Subcutaneous adipose tissue (tissue), 4 donors: ENCODE data around the gene JAG2. TPM values are rescaled to one million over a fixed set of nuclear protein-coding genes. Genes with fewer than 3 reads are reported as not detected.

Experiments used
- total RNA-seq, 4 donors: library from RNA; depleted of rRNA; stranded (reverse); fragments of >200 nt; gene quantifications; one replicate each; pipeline ENCODE4 v1.1.0, GENCODE V29; 2016
- TF ChIP-seq, protein P1 (sequence below): fragments of 450-650 bp; IDR thresholded peaks from one replicate; pipeline ENCODE4 v1.5.1; 2016; ENCODE audit warnings: low read depth, mild to moderate bottlenecking, control low read depth, antibody characterized with exemption, moderate library complexity

The JAG2 gene
- total RNA-seq, 4 donors from 2014 or later = 2.5 to 16.2 (median 4.9) TPM

DNA sequence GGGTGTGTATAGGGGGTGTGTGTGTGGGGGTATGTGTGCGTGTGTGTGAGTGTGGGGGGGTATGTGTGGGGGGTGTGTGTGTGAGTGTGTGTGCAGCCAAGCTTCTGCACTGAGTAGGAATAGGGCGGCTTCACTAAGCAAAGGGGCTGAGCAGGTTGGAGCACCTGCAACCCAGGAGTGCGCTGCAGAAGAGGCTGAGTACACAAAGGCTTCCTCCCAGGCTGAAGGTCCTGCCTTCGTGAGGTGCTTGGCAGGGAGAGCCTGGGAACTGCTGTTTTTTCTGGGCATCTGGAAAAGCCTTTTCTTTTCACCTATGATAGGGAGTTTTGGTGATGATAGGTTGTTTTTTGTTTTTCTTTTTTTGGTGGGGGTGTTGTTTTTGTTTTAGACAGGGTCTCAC is 18.5 kb upstream of the JAG2 start:
- TF ChIP-seq, protein P1, sequence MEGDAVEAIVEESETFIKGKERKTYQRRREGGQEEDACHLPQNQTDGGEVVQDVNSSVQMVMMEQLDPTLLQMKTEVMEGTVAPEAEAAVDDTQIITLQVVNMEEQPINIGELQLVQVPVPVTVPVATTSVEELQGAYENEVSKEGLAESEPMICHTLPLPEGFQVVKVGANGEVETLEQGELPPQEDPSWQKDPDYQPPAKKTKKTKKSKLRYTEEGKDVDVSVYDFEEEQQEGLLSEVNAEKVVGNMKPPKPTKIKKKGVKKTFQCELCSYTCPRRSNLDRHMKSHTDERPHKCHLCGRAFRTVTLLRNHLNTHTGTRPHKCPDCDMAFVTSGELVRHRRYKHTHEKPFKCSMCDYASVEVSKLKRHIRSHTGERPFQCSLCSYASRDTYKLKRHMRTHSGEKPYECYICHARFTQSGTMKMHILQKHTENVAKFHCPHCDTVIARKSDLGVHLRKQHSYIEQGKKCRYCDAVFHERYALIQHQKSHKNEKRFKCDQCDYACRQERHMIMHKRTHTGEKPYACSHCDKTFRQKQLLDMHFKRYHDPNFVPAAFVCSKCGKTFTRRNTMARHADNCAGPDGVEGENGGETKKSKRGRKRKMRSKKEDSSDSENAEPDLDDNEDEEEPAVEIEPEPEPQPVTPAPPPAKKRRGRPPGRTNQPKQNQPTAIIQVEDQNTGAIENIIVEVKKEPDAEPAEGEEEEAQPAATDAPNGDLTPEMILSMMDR = no peak

DNA sequence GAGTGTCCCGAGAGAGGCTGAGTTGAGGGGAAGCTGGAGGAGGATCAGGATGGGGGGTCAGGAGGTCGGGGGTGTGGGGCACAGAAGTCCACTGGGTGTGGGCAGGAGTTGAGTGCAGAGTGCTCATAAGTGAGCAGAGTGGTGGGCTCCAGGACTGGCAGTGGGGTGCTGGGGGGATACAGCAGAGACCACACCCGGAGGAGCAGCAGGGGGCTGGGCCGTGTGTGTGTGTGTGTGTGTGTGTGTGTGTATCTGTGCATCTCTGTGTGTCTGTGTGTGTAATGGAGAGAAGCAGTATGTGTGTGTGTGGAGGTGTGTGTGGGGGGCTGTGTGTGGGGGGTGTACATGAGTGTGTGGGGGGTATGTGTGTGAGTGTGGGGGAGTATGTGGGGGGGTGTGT is 17.4 kb upstream of the JAG2 start:
- TF ChIP-seq, protein P1 = no peak

DNA sequence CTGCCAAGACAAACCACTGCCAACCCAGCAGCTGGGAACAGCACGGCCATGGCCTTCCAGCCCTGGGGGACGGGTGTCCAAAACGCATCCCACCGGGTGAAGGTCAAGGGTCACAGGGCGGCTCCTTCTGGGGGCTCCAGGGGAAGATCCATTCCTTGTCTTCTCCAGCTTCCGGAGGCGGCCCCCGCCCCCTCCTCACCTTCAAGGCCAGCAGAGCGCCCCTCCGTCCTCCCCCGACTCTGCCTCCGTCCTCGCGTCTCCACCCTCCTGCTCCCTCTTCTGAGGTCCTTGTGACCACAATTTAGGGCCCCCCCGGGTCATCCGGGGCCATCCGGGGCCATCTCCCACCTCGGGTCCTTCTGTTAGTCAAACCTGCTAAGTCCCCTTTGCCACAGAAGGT is 16.4 kb upstream of the JAG2 start:
- TF ChIP-seq, protein P1 = no peak

DNA sequence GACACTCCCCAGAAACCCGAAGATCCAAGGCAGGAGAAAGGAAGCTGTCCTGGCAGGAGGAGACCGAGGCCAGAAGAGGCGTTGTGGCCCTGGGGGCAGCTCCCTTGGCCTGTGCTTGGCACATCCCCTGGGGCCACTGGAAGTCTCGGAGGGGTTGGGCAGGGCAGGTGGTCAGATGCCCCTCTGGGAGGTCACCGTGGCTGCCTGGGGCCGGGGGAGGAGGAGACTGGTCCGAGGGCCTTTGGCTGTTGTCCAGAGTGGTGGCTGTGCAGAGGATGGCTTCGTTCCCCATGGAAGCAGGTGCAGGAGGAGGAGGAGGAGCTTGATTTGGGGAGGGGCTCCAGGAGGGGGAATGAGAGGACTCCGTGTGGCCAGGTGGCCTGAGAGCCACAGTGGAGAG is 15.9 kb upstream of the JAG2 start:
- TF ChIP-seq, protein P1 = no peak

DNA sequence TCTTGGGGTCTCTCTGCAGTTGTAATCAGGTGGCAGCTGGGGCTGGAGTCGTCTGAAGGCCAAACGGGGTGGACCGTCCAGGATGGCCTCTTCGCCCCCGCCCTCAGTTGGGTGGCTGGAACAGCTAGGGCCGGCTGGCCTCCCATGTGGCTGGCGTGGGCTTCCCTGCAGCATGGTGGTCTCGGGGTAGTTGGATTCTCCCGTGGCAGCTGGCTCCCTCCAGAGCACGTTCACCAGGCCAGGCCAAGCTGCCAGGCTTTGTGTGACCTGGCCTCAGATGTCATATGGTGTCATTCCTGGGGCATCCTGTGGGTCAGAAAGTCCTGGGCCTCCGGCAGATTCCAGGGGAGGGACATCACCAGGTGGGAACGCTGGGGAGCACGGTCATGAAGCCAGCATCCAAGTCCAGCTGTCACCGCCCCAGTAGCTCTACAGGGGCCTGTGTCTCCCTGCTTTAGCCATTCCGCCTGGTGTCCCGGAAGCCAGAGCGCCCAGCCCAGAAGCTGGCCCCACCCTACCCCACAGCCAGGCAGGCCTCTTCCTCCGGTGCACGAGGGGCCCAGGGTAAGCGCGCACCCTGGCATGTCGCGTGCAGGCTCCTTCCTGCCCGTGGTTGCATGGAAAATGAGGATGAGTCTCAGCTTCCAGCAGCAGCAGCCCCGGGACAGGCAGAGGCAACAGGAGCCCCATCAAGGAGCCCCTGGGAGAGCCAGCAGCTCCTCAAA is 13.9 kb upstream of the JAG2 start:
- TF ChIP-seq, protein P1 = no peak

DNA sequence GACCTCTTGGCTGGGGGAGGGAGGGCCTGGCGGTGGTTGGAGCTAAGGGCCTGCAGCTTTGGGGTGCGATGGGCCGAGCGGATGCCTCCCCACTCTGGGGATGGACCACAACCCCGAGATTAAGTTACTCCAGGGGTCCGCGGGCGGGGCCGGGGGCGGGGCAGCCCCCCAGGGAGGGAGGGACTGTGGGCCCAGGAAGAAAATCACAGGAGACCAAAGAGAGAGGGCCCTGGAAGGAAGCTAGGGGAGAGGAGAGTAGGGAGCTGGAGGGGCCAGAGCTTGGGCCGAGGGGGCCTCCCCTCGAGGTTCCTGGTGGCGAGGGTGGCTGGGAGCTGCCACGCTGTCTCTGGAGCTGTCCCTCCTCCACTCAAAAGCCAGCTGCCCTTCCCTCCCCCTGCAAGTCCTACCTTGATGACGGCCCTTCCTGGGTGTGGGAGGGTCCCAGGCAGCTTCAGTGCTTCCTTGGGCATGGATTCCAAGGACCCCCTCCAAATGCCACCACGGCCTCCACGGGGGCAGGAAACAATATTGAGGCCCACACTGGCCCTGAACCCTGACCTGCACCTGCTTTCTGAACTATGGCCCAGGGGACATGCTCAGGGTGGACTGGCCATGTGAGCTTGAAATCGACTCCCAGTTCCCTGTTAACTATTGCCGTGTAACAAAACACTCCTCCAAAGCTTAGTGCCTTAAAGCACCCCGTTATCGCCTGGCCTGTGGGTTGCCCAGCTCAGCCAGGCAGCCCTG is 13.1 kb upstream of the JAG2 start:
- TF ChIP-seq, protein P1 = no peak

DNA sequence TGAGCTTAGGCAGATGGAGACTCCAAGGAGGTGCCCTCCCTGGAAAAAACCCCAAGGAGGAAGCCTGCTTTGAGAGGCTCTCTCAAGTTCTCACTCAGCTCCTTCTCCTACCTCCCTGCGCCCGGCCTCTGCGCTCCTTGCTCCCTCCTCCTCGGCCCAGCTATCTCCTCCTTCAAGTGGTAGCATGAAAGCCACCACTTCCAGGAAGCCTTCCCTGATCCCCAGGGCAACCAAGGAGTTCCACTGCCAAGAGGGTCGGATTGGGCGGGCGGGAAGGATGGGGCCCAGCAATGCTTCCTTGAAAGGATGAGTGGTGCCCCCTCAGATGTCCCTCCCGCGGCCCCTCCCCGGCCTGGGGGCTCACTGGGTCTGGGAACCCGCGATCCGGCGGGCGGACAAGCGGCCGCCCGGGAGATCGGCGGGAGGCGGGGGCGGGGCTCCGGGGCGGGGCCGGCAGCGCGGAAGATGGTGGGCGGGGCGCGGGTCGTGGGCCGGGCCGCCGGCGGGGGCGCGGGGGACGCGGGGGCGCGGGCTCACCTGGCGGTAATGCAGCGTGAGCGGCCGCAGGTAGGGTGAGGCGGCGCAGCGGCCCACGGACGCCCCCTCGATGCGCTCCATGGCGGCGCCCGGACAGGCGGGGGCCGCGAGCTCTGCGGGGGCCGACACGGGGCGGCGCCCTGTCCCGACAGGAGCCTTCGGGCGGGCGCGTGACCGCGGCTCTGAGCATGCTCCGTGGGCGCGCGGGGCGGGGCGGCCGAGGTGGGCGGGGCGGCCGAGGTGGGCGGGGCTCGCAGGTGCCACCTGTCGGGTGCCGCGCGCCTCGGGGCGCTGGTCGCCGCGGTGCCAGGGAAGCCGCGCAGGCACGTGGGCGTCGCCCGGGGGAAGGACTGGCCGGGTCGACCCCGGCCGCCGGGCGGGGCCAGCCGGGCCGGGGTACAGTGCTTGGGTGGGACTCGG is 12.3 kb upstream of the JAG2 start, which contains the start of gene NUDT14:
TSS of gene NUDT14 (minus strand) at position 721 of the 957 bp plus-strand sequence. CDS start at position 618, 103 bp downstream.
- TF ChIP-seq, protein P1 = no peak
